H1 (cell line): ENCODE data around the gene REM2. TPM values are rescaled to one million over a fixed set of nuclear protein-coding genes. Genes with fewer than 3 reads are reported as not detected.

Experiments used
- ASH2L ChIP-seq: fragments of 200-600, 300-600 bp; sonication (generic); IDR thresholded peaks from one replicate; pipeline ENCODE4 v1.7.1; 2017; ENCODE audit warnings: low read length
- CBX8 ChIP-seq: fragments of 300-800, 300-1000 bp; sonication (generic); IDR thresholded peaks from 2 replicates; pipeline ENCODE4 v1.7.1; 2016; ENCODE audit warnings: low read depth, low read length, borderline replicate concordance
- HDAC6 ChIP-seq: IDR thresholded peaks from one replicate; pipeline ENCODE4 v1.7.1; 2012; ENCODE audit warnings: low read depth, mild to moderate bottlenecking, inconsistent platforms, low read length, moderate library complexity
- polyA plus RNA-seq, 7 experiments: library from polyadenylated mRNA; depleted of rRNA in 3 of 7; stranded (reverse) in 5 of 7; unstranded in 2 of 7; fragments of >200 nt in 5 of 7; fragments of 200-250 nt in 2 of 7; gene quantifications; 1 replicate in 5 of 7; 2 replicates in 1 of 7; 4 replicates in 1 of 7; pipeline versions ENCODE4 v1.2.1 to v1.2.3, GENCODE V29; 2011 to 2013; ENCODE audit warnings: missing spikeins in 2 of 7, mixed read lengths in 2 of 7
- small RNA-seq: library from polyadenylated mRNA; stranded (forward); fragments of <200 nt; extraction: miRNeasy Mini kit (QIAGEN cat#:217004); gene quantifications from one replicate; pipeline ENCODE3, GENCODE V24; 2013; ENCODE audit not compliant: insufficient read depth
- total RNA-seq: library from RNA; stranded (reverse); fragmentation: NEBNext Ultra II Directional; extraction: Animal tissue kit (Norgen Biotek cat#: 25700); gene quantifications from 2 replicates; pipeline ENCODE4 v1.2.1, GENCODE V29; 2021

REM2 gene
- total and polyA plus RNA-seq, 2 of the 8 experiments (the other 6 are each of a cell fraction or from before 2014, with no cell fraction given), result 1.00 to 1.1 TPM

DNA sequence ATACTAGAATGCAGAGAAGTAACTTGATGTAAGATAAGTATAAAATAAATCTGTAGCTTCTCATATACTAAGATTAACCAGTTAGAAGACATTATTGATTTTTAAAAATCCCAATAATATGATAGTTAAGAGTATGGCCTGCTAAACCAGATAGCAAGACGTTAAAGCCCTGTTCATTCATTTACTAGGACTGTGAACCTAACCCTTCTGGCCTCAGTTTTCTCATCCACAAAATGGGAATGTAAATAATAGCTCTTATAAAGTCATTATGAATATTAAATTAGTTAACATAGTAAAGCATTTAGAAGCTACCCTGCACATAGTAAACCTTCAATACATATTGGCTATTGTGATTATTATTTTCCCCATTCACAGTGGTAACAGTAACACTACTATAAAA is 52.1 kb downstream of the REM2 start (continued):
- TF ChIP-seq HDAC6, result no peak
- TF ChIP-seq CBX8, result no peak
- no peak for TF ChIP-seq ASH2L

Small RNA genes within 50 kb of the gene (small RNA-seq; reads per million reads assigned to genes)
- not detected for gene RF00019

Other genes with a start within 250 kb of the REM2 start
- gene OR6J1, start 238.9 kb upstream of the REM2 start, total RNA-seq, result not detected in 2 replicates
- not detected in 2 replicates for gene OR6J1, start 238.9 kb upstream of the REM2 start, polyA plus RNA-seq (2011; rRNA removed)
- 125 and 129 TPM in 2 replicates for gene OXA1L, start 116.5 kb upstream of the REM2 start, total RNA-seq
- gene OXA1L, start 116.5 kb upstream of the REM2 start, polyA plus RNA-seq (2011; rRNA removed), result 163 and 199 TPM in 2 replicates
- gene SLC7A7, start 67.8 kb upstream of the REM2 start, total RNA-seq, result 5.8 and 6.3 TPM in 2 replicates
- gene SLC7A7, start 67.8 kb upstream of the REM2 start, polyA plus RNA-seq (2011; rRNA removed), result 14.9 and 15.0 TPM in 2 replicates
- gene MRPL52, start 53.3 kb upstream of the REM2 start, total RNA-seq, result 172 and 176 TPM in 2 replicates
- 70.5 and 109 TPM in 2 replicates for gene MRPL52, start 53.3 kb upstream of the REM2 start, polyA plus RNA-seq (2011; rRNA removed)
- 83.1 and 86.8 TPM in 2 replicates for gene MMP14, start 46.6 kb upstream of the REM2 start, total RNA-seq
- gene MMP14, start 46.6 kb upstream of the REM2 start, polyA plus RNA-seq (2011; rRNA removed), result 58.2 and 81.6 TPM in 2 replicates
- gene LRP10, start 11.5 kb upstream of the REM2 start, total RNA-seq, result 15.6 and 15.7 TPM in 2 replicates
- gene LRP10, start 11.5 kb upstream of the REM2 start, polyA plus RNA-seq (2011; rRNA removed), result 12.4 and 22.8 TPM in 2 replicates
- gene RBM23, start 35.9 kb downstream of the REM2 start, total RNA-seq, result 43.1 and 43.3 TPM in 2 replicates
- gene RBM23, start 35.9 kb downstream of the REM2 start, polyA plus RNA-seq (2011; rRNA removed), result 41.2 and 68.9 TPM in 2 replicates
- 159 and 171 TPM in 2 replicates for gene PRMT5, start 46.2 kb downstream of the REM2 start, total RNA-seq
- 329 and 402 TPM in 2 replicates for gene PRMT5, start 46.2 kb downstream of the REM2 start, polyA plus RNA-seq (2011; rRNA removed)
- 46.1 and 47.7 TPM in 2 replicates for gene HAUS4, start 73.9 kb downstream of the REM2 start, total RNA-seq
- 35.6 and 46.0 TPM in 2 replicates for gene HAUS4, start 73.9 kb downstream of the REM2 start, polyA plus RNA-seq (2011; rRNA removed)
- gene AJUBA, start 99.3 kb downstream of the REM2 start, total RNA-seq, result 46.0 TPM in 2 replicates
- 33.1 and 38.8 TPM in 2 replicates for gene AJUBA, start 99.3 kb downstream of the REM2 start, polyA plus RNA-seq (2011; rRNA removed)
- gene C14orf93, start 126.9 kb downstream of the REM2 start, total RNA-seq, result 7.4 and 7.8 TPM in 2 replicates
- 8.2 and 9.7 TPM in 2 replicates for gene C14orf93, start 126.9 kb downstream of the REM2 start, polyA plus RNA-seq (2011; rRNA removed)
- gene PSMB5, start 151.7 kb downstream of the REM2 start, total RNA-seq, result 246 and 254 TPM in 2 replicates
- gene PSMB5, start 151.7 kb downstream of the REM2 start, polyA plus RNA-seq (2011; rRNA removed), result 402 and 510 TPM in 2 replicates
- not detected in 2 replicates for gene PSMB11, start 159.0 kb downstream of the REM2 start, total RNA-seq
- gene PSMB11, start 159.0 kb downstream of the REM2 start, polyA plus RNA-seq (2011; rRNA removed), result not detected in 2 replicates
- 18.1 TPM in 2 replicates for gene CDH24, start 174.3 kb downstream of the REM2 start, total RNA-seq
- gene CDH24, start 174.3 kb downstream of the REM2 start, polyA plus RNA-seq (2011; rRNA removed), result 27.6 and 41.8 TPM in 2 replicates
- 233 and 237 TPM in 2 replicates for gene ACIN1, start 211.9 kb downstream of the REM2 start, total RNA-seq
- 132 and 153 TPM in 2 replicates for gene ACIN1, start 211.9 kb downstream of the REM2 start, polyA plus RNA-seq (2011; rRNA removed)
- gene C14orf119, start 212.3 kb downstream of the REM2 start, total RNA-seq, result 78.1 and 91.2 TPM in 2 replicates
- 49.8 and 94.0 TPM in 2 replicates for gene C14orf119, start 212.3 kb downstream of the REM2 start, polyA plus RNA-seq (2011; rRNA removed)
- not detected in 2 replicates for gene CIROP, start 221.8 kb downstream of the REM2 start, total RNA-seq
- 0.03 and 0.06 TPM in 2 replicates for gene CIROP, start 221.8 kb downstream of the REM2 start, polyA plus RNA-seq (2011; rRNA removed)
- not detected in 2 replicates for gene CEBPE, start 236.0 kb downstream of the REM2 start, total RNA-seq
- gene CEBPE, start 236.0 kb downstream of the REM2 start, polyA plus RNA-seq (2011; rRNA removed), result 0.05 and 0.06 TPM in 2 replicates